GM12875 (cell line): ENCODE data around the gene RPP25L.

Experiments used
- H3K4me3 ChIP-seq: one replicate; pipeline ENCODE4 v1.5.1; 2011; ENCODE audit warnings: low read depth, low read length, control low read depth
- CTCF ChIP-seq: IDR thresholded peaks from 2 replicates; pipeline ENCODE4 v1.5.1; 2011; ENCODE audit warnings: low read depth, mild to moderate bottlenecking, control low read depth, inconsistent platforms, low read length, moderate library complexity, borderline replicate concordance; ENCODE audit not compliant: insufficient read depth

The RPP25L gene

DNA sequence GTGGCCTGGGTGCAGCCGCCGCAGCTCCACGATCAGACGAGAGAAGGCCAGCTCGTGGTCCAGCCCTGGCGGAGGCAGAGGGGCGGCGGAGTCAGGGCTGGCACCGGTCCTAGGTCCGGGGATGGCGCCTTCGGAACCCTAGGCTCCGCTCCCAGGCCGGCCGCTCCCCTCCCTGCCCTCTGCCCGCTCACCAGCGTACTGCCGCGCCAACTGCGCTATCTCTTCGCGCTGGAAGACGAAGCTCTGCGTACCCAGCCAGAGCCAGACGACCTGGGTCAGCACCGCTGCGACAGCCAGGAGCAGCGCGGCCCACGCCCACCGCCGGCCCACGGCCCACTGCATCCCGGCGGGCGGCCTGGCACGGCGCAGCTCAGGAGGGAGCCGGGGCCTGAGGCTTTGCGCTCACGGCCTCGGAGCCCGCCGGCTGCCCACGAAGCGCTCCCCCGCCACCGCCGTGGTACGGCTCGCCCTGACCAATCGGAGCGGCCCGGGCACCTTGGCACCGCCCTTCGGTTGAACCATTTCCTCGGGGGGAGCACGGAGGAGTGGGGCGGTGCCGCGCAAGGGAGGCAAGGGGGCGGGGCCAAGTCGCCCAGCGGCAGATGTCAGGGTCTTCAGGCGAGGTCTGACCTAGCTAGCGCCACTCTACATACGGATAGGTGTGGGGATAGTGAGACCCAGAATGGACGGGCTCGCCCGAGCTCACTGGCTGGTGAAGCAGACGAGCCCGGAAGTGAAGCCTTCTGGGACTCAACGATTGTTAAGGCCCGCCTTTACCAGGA is 25.6 kb upstream of the RPP25L start, which contains the start of gene SIGMAR1:
TSS of gene SIGMAR1 (minus strand) at position 432 of the 782 bp plus-strand sequence. CDS start at position 342, 90 bp downstream.
- no peak for TF ChIP-seq CTCF

DNA sequence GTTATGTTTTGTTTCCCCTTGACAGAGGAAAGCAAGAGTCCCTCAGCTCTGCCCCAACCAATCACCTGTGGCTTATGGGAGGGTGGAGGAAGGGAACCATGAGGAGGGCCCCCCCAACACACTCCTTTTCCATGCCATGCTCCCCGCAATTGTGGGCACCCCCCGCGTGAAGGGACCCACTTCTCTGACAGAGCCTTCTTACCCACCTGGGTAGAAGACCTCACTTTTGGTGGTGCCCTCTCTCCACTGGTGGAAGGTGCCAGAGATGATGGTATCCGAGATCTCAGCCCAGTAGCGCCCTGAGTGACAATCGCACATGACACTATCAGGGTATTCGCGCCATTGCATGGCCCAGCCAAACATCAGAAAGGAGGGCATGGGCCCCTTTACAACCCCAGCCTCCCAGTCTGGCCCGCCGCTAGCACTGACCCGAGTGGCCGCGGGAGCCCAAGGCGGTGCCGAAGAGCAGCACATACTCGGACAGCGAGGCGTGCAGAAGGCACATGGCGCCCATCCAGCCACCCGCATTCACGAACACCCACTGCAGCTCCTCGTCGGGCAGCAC is 25.0 kb upstream of the RPP25L start:
- peak overlapping the region; percentile 82 for H3K4me3 ChIP-seq
- no peak for TF ChIP-seq CTCF

More for the DNA sequence above, 25.6 kb upstream of the RPP25L start, which contains the start of gene SIGMAR1:
- peak within 1 kb of the TSS; percentile 82 for H3K4me3 ChIP-seq

- H3K4me3 ChIP-seq = no peak overlapping the region
- no peak for TF ChIP-seq CTCF
Observed at GRCh38 chr9:34635556-34635955, 23.7 kb upstream of the RPP25L start.

DNA sequence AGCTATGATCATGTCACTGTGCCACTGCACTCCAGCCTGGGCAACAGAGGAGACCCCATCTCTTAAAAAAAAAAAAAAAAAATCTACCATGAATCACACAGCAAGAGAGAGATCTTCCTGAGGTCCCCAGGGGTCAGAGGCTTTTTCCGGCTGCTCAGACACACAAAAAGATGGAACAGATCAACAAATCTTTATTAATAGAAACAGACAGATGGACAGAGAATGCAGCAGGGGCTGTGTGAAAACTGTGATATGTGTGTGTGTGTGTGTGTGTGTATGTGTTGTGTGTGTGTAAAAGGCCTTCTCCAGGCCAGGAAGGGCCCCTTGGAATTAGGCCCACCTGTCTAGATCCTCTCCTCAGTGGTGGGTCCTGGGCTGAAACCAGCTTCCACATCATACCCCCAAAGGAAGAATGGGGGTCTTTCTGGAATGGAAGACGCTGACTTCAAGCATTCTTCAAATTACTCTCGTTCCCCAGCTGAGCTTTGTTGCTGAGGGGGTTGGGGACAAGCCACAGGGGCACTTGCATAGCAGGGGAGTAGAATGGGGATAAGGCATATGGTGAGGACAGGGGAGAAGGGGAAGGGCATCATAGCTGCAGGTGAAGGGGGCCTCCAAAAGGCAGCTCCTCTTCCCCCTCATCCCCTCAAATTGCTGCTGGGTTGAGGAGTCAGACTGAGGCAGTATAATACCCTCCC is 22.8 kb upstream of the RPP25L start:
- TF ChIP-seq CTCF = no peak
- no peak overlapping the region for H3K4me3 ChIP-seq

GRCh38 chr9:34633851-34634550 is 22.1 kb upstream of the RPP25L start:
- peak; percentile 80 for TF ChIP-seq CTCF
- no peak overlapping the region for H3K4me3 ChIP-seq

DNA sequence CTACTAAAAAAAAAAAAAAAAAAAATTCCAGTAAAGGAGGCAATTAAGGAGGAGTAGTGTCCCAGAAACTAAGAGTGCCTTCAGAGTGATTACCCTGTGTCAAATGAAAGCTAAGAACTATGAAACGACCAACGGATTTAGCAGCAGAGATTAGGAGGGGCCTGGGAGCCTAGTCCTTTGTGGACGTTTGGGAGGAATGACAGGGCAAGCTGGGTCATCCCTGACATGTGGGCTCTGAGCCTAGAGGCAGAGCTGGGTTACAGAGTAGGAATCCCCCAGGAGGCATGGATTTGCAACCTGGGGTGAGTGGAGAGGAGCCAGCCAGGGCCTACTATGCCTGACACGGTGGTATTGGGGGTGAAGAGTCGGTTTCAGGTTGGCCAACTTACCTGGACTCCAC is 21.3 kb upstream of the RPP25L start:
- no peak overlapping the region for H3K4me3 ChIP-seq
- TF ChIP-seq CTCF = no peak
